Smooth muscle cell (in vitro differentiated cells): ENCODE measurements around the gene UTP18. TPM values are rescaled to one million over a fixed set of nuclear protein-coding genes. Genes with fewer than 3 reads are reported as not detected.
"Not testable (repeated sequence)": the region's sequence is repeated elsewhere in the genome, so short reads cannot be mapped to it uniquely, and the experiment has no call there.

ENCODE experiments used
- DNase-seq: peaks from one replicate; lab custom pipeline; 2025; ENCODE audit not compliant: unreplicated experiment; lab: John Stamatoyannopoulos, UW
- H2AFZ ChIP-seq: fragments of 200-600 bp; sonication (generic); 2 replicates; pipeline ENCODE4 v1.6.0; 2016; ENCODE audit warnings: antibody characterized with exemption, low read depth, mild to moderate bottlenecking
- H3F3A ChIP-seq: fragments of 200-600 bp; sonication (generic); 2 replicates; pipeline ENCODE4 v1.6.0; 2017; ENCODE audit warnings: antibody characterized with exemption, low read depth
- H3K27ac ChIP-seq: fragments of 200-600 bp; sonication (generic); 2 replicates; pipeline ENCODE4 v1.5.1; 2016; ENCODE audit warnings: low read depth, mild to moderate bottlenecking
- H3K27me3 ChIP-seq: fragments of 200-600 bp; sonication (generic); 2 replicates; pipeline ENCODE4 v1.6.1; 2016; ENCODE audit warnings: low read depth, mild to moderate bottlenecking
- H3K36me3 ChIP-seq: fragments of 200-600 bp; sonication (generic); 2 replicates; pipeline ENCODE4 v1.5.1; 2016; ENCODE audit warnings: low read depth
- H3K4me1 ChIP-seq: fragments of 200-600 bp; sonication (generic); 2 replicates; pipeline ENCODE4 v1.5.1; 2016; ENCODE audit warnings: low read depth
- H3K4me2 ChIP-seq: fragments of 200-600 bp; sonication (generic); 2 replicates; pipeline ENCODE4 v1.6.0; 2016; ENCODE audit warnings: mild to moderate bottlenecking
- H3K4me3 ChIP-seq: fragments of 200-600 bp; sonication (generic); 2 replicates; pipeline ENCODE4 v1.5.1; 2016; ENCODE audit warnings: mild to moderate bottlenecking
- H3K79me2 ChIP-seq: fragments of 200-600 bp; sonication (generic); 2 replicates; pipeline ENCODE4 v1.6.0; 2016; ENCODE audit warnings: low read depth, mild to moderate bottlenecking
- H3K9ac ChIP-seq: fragments of 200-600 bp; sonication (generic); 2 replicates; pipeline ENCODE4 v1.6.0; 2016; ENCODE audit warnings: low read depth
- H3K9me3 ChIP-seq: fragments of 200-600 bp; sonication (generic); replicated peaks from 2 replicates; pipeline ENCODE4 v1.5.1; 2016; ENCODE audit warnings: low read depth
- H4K20me1 ChIP-seq: fragments of 200-600 bp; sonication (generic); 2 replicates; pipeline ENCODE4 v1.6.0; 2016; ENCODE audit warnings: low read depth
- CTCF ChIP-seq: fragments of 200-600 bp; sonication (generic); IDR thresholded peaks from 2 replicates; pipeline ENCODE4 v1.5.1; 2017; ENCODE audit warnings: borderline replicate concordance, mild to moderate bottlenecking, antibody characterized with exemption; ENCODE audit not compliant: insufficient read depth, poor library complexity, severe bottlenecking
- WGBS: methylation state at CpG from one replicate; pipeline ENCODE4 v1.1.7; 2016; ENCODE audit warnings: low lambda C conversion rate; 5-methylcytosine and 5-hydroxymethylcytosine counted together
- polyA plus RNA-seq: library from polyadenylated mRNA; unstranded; fragments of >200 nt; fragmentation: Nextera tagmentation; extraction: Ambion mirVana; gene quantifications from 2 replicates; pipeline ENCODE4 v1.2.1, GENCODE V29; 2016
- total RNA-seq: library from RNA; depleted of rRNA; stranded (reverse); fragments of >200 nt; gene quantifications from 2 replicates; pipeline ENCODE4 v1.2.3, GENCODE V29; 2014

UTP18 gene
- total and polyA plus RNA-seq, 2 experiments from 2014 or later = 31.7 to 42.1 TPM

- WGBS = 86% methylated on average over 10 of the region's 10 CpGs
- Histone ChIP-seq H3K27me3 (no peaks in the 10 kb centered on the region), H3K27ac (no peak overlapping the region), H2AFZ (no peak overlapping the region), H3K9me3 (no peaks in the 10 kb centered on the region), H3K36me3 (peaks cover 4% of the 10 kb centered on the region), H3K4me2 (no peak overlapping the region), H3K4me1 (no peaks in the 10 kb centered on the region), H3K4me3 (no peak overlapping the region), H3K79me2 (peaks cover 12% of the 10 kb centered on the region), H3K9ac (no peak overlapping the region), H3F3A (no peaks in the 10 kb centered on the region), H4K20me1 (peaks cover 22% of the 10 kb centered on the region)
- no peak for DNase-seq
- no peak for TF ChIP-seq CTCF
Observed at GRCh38 chr17:51224402-51225262, 35.7 kb upstream of the UTP18 start.

- not testable (repeated sequence) for DNase-seq, H3K4me2 ChIP-seq, H3K27me3 ChIP-seq, H3K4me1 ChIP-seq, H3F3A ChIP-seq, H3K4me3 ChIP-seq, H3K27ac ChIP-seq, H2AFZ ChIP-seq, H3K9ac ChIP-seq, H3K36me3 ChIP-seq, H3K9me3 ChIP-seq
- Histone ChIP-seq H4K20me1 (peaks cover 26% of the 10 kb centered on the region), H3K79me2 (peaks cover 12% of the 10 kb centered on the region)
- WGBS = 94% methylated on average over 7 of the region's 7 CpGs
Observed at GRCh38 chr17:51225523-51225922, 34.8 kb upstream of the UTP18 start.

DNA sequence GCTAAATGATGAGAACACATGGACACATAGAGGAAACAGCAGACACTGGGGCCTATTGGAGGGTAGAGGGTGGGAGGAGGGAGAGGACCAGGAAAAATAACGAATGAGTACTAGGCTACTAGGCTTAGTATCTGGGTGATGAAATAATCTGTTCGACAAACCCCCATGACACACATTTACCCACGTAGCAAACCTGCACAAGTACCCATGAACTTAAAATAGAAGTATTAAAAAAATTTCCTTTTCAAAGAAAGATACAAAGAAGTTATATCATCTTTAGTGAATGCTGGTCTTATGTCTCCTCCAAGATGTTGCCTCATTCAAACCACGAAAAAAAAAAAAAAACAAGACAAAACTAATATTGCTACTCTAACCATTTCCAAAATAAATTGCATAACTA lies 32.2 kb upstream of the UTP18 start:
- no peaks in the 10 kb centered on the region for H3K36me3 ChIP-seq
- TF ChIP-seq CTCF = no peak
- no peak overlapping the region for H3K9ac ChIP-seq
- DNase-seq = no peak
- no peaks in the 10 kb centered on the region for H3F3A ChIP-seq
- no peak overlapping the region for H3K4me3 ChIP-seq
- H3K79me2 ChIP-seq = peaks cover 34% of the 10 kb centered on the region
- no peaks in the 10 kb centered on the region for H3K9me3 ChIP-seq
- H3K4me1 ChIP-seq = no peaks in the 10 kb centered on the region
- 75% methylated on average over 4 of the region's 4 CpGs for WGBS
- no peaks in the 10 kb centered on the region for H3K27me3 ChIP-seq
- no peak overlapping the region for H2AFZ ChIP-seq
- no peak overlapping the region for H3K4me2 ChIP-seq
- H4K20me1 ChIP-seq = peaks cover 47% of the 10 kb centered on the region
- no peak overlapping the region for H3K27ac ChIP-seq

- no peak overlapping the region for H3K4me3 ChIP-seq
- no peaks in the 10 kb centered on the region for H3F3A ChIP-seq
- H3K36me3 ChIP-seq = no peaks in the 10 kb centered on the region
- no peaks in the 10 kb centered on the region for H3K9me3 ChIP-seq
- TF ChIP-seq CTCF = no peak
- H2AFZ ChIP-seq = no peak overlapping the region
- H3K79me2 ChIP-seq = peaks cover 48% of the 10 kb centered on the region
- peaks cover 60% of the 10 kb centered on the region for H4K20me1 ChIP-seq
- 97% methylated on average over 3 of the region's 3 CpGs for WGBS
- no peak overlapping the region for H3K4me2 ChIP-seq
- H3K27ac ChIP-seq = no peak overlapping the region
- no peak overlapping the region for H3K9ac ChIP-seq
- H3K27me3 ChIP-seq = no peaks in the 10 kb centered on the region
- no peak for DNase-seq
- H3K4me1 ChIP-seq = no peaks in the 10 kb centered on the region
Observed at GRCh38 chr17:51229889-51230288, 30.5 kb upstream of the UTP18 start.
